Stimulated activated CD4-positive, alpha-beta T cell treated with anti-CD3 and anti-CD28 coated beads, Interleukin-1b, Interleukin-23, amount 100 ng/mL, for 1 hour (primary cell): ENCODE measurements around the gene NCKAP5.
"Not testable (repeated sequence)": the region's sequence is repeated elsewhere in the genome, so short reads cannot be mapped to it uniquely, and the experiment has no call there.

Experiments
- DNase-seq, 2 donors: peaks; one replicate each; pipeline ENCODE4 v3.0.0-alpha.2; 2020; ENCODE audit warnings: low read depth in 2 of 2

NCKAP5 gene

DNA sequence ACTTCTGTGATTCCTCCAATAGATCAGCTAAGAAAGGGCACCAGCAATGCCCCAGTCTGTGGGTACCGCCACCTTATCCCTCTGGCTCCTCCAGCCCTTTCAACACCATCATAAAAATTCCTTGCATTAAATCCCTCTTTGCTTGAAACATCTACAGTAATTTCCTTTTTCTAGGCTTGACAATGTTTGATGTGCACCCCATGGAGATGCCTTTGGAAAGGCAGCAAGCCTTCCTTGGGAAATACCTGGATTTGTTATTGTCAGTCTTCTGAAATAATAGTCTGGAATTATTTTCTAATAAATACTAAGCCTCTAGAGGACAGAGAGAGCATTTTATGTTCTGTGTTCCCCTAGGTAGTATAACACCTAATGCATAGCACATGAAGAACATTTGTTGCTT is 46.1 kb downstream of the NCKAP5 start:
- DNase-seq: no peak

GRCh38 chr2:133521146-133521745 is 47.0 kb downstream of the NCKAP5 start:
- no peak for DNase-seq

GRCh38 chr2:133519677-133520076 is 48.6 kb downstream of the NCKAP5 start:
- not testable (repeated sequence) for DNase-seq

GRCh38 chr2:133518700-133519344 is 49.4 kb downstream of the NCKAP5 start:
- DNase-seq: no peak

- DNase-seq: no peak
These were observed 50.4 kb downstream of the NCKAP5 start for GRCh38 chr2:133517876-133518275.

DNA sequence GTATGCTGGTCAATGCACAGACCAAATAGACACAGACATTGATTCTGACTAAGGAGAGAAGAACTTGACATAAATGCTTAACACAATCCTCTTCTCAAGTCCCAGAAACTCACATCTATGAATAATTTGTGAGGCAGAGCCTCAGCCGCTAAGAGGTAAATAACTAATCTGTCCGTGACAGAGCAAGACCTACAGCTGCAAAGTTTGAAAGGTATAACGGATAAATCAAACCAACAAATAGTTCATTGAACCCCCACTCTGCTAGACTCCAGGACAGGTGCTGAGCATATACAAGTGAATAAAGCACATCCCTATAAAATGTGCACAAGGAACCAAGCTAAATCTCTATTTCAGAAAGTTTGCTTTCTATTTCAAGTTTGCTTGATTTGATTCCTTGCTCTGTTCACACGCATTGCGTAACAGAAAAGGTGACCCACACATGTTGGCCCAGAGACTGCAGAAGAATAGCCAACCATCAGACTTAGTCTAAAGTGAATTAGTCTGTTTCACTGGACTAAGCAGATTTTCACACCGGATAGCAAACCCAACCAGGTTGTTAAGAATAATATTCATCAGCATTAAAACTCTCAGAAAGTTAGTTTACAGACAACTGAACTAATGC is 51.7 kb downstream of the NCKAP5 start:
- no peak for DNase-seq

DNA sequence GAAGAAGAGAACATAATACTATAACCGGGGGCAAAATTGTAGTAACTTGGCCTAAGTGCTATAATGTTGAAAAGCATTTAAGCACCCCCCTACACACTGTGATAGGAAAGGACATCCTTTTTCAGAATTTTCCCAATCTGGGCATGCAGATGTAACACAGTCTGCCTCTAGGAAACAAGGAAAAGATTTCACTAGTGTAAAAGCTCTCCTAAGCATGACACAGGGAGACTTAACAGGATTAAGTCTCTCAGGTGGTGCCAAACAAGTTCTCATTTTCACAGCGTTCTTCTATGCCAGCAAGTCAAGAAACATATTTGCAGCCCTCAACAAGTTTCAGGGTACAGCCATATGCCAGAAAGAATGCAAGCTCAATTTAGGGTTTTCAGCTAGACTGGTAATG is 53.0 kb downstream of the NCKAP5 start:
- no peak for DNase-seq

GRCh38 chr2:133513893-133514292 is 54.4 kb downstream of the NCKAP5 start:
- DNase-seq: no peak

- no peak for DNase-seq
These were observed 56.1 kb downstream of the NCKAP5 start for GRCh38 chr2:133512121-133512520.

DNA sequence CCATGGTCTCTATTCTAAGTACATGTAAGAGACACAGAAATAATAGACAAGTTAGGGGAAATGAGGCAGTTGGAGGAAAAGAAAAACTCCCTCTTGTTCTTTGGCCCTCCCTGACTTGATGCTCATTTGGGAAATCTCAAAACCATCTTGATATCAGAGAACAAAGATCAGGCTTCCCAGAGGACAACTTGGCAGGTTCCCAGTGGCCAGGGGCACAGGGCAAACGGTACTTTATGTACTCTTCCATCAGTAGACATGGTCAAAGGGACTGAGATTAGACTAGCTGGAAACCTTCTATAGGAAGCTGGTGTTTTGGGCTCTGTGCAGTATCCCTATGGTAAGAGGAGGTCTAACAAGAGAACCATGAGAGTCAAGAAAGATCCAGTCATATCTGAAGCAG is 56.6 kb downstream of the NCKAP5 start:
- DNase-seq: no peak

DNA sequence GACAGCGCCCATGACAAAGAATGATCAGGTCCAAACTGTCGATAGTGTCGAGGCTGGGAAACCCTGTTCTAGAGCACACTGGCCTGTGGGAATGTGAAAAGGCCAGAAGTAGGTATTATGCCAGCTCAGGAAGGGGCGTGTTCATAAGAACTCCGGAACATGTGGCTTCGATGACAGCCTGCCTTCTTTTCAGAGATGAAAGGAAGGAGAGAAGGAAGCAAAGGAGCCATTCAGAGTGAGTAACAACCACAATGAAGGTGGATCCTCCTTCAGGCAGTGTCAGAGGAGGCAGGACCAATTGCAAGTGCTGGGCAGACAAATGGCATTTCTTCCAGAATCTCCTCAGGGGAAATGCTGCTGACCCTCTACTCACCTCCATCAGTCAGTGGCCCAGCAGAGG is 58.5 kb downstream of the NCKAP5 start:
- no peak for DNase-seq

DNA sequence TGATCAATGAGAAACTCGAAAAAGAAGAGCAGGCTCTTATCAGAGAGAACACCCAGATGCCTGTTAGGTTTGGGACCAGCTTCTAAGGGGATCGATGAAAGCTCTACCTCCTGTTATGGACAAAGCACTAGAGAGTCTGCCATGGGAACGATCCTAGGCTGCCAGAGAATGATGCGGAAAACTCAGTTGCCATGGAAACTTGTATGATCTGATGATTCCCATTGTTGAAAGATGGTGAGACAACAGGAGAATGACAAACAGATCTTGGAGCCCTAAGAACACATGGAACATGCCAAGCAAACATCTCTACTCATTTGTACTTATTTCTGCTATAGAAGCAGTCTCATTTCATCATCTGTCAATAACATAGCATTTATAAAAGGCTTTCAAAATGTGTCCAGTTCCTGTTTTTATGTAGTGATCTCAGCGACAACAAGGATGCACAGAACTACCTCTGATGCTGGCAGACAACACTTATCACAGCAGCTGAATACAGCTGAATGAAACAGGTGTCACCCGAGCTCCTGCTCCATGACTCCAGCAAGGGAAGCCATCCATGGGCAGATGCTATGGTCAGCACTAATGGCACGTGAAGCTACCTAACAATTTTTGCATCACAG is 59.6 kb downstream of the NCKAP5 start:
- DNase-seq: no peak

GRCh38 chr2:133506996-133507395 is 61.3 kb downstream of the NCKAP5 start:
- DNase-seq: no peak

GRCh38 chr2:133504566-133505505 is 63.4 kb downstream of the NCKAP5 start:
- no peak for DNase-seq

- no peak for DNase-seq
These were observed 64.3 kb downstream of the NCKAP5 start for GRCh38 chr2:133503927-133504326.

GRCh38 chr2:133503323-133503722 is 64.9 kb downstream of the NCKAP5 start:
- DNase-seq: no peak

GRCh38 chr2:133502678-133503077 is 65.6 kb downstream of the NCKAP5 start:
- DNase-seq: no peak

- no peak for DNase-seq
These were observed 67.3 kb downstream of the NCKAP5 start for GRCh38 chr2:133500917-133501316.

- DNase-seq: no peak
These were observed 69.3 kb downstream of the NCKAP5 start for GRCh38 chr2:133498662-133499585.

GRCh38 chr2:133497951-133498565 is 70.2 kb downstream of the NCKAP5 start:
- DNase-seq: no peak
